DND-41 (cell line): ENCODE measurements around the gene MSI2.

ENCODE experiments used
- ATAC-seq: fragments of 200-7000 bp; cut with Tn5 transposase; 3 replicates; pipeline ENCODE4 v1.9.1; 2021; ENCODE audit warnings: low read depth; ENCODE audit not compliant: insufficient read depth
- DNase-seq: peaks from one replicate; pipeline ENCODE4 v3.0.0-alpha.2; 2020
- H2AFZ ChIP-seq: 2 replicates; pipeline ENCODE4 v1.6.0; 2012; ENCODE audit warnings: low read depth, low read length
- H3K27ac ChIP-seq: 2 replicates; pipeline ENCODE4 v1.5.1; 2012; ENCODE audit warnings: low read length, inconsistent platforms
- H3K27me3 ChIP-seq: fragments of 200-600 bp; sonication (generic); 2 replicates; pipeline ENCODE4 v1.6.0; 2012; ENCODE audit warnings: low read length, mild to moderate bottlenecking, inconsistent platforms; ENCODE audit not compliant: insufficient read depth, poor library complexity
- H3K36me3 ChIP-seq: 2 replicates; pipeline ENCODE4 v1.5.1; 2012; ENCODE audit warnings: low read length, inconsistent platforms; ENCODE audit not compliant: insufficient read depth
- H3K4me1 ChIP-seq: 2 replicates; pipeline ENCODE4 v1.5.1; 2012; ENCODE audit warnings: mild to moderate bottlenecking, low read length; ENCODE audit not compliant: insufficient read depth
- H3K4me2 ChIP-seq: 2 replicates; pipeline ENCODE4 v1.6.0; 2012; ENCODE audit warnings: mild to moderate bottlenecking, moderate library complexity, low read length, inconsistent platforms; ENCODE audit not compliant: insufficient read depth
- H3K4me3 ChIP-seq, 2 experiments: fragments of 200-600 bp in 1 of 2; shearing (Covaris generic) in 1 of 2; 2 replicates each; pipeline ENCODE4 v1.5.1; 2012 to 2016; ENCODE audit warnings: inconsistent platforms in 2 of 2, low read length in 2 of 2, mild to moderate bottlenecking in 2 of 2, low read depth in 1 of 2, moderate library complexity in 1 of 2
- H3K79me2 ChIP-seq: 2 replicates; pipeline ENCODE4 v1.6.0; 2012; ENCODE audit warnings: low read length, inconsistent platforms; ENCODE audit not compliant: insufficient read depth
- H3K9ac ChIP-seq: 2 replicates; pipeline ENCODE4 v1.6.0; 2012; ENCODE audit warnings: low read depth, mild to moderate bottlenecking, inconsistent platforms, low read length, moderate library complexity
- H3K9me3 ChIP-seq: 2 replicates; pipeline ENCODE4 v1.5.1; 2012; ENCODE audit warnings: low read length, moderate library complexity, mild to moderate bottlenecking, inconsistent platforms; ENCODE audit not compliant: insufficient read depth, severe bottlenecking
- H4K20me1 ChIP-seq: 2 replicates; pipeline ENCODE4 v1.6.0; 2012; ENCODE audit warnings: low read length; ENCODE audit not compliant: insufficient read depth
- EZH2 ChIP-seq: IDR thresholded peaks from 3 replicates; pipeline ENCODE4 v1.6.1; 2012; ENCODE audit warnings: borderline replicate concordance, low read depth, mild to moderate bottlenecking, moderate library complexity, low read length, inconsistent platforms; ENCODE audit not compliant: severe bottlenecking
- TF ChIP-seq, protein P1 (sequence below): IDR thresholded peaks from 2 replicates; pipeline ENCODE4 v1.5.1; 2012; ENCODE audit warnings: borderline replicate concordance, low read length, moderate library complexity, mild to moderate bottlenecking; ENCODE audit not compliant: poor library complexity, severe bottlenecking; ENCODE audit errors: extremely low read depth

MSI2 gene

DNA sequence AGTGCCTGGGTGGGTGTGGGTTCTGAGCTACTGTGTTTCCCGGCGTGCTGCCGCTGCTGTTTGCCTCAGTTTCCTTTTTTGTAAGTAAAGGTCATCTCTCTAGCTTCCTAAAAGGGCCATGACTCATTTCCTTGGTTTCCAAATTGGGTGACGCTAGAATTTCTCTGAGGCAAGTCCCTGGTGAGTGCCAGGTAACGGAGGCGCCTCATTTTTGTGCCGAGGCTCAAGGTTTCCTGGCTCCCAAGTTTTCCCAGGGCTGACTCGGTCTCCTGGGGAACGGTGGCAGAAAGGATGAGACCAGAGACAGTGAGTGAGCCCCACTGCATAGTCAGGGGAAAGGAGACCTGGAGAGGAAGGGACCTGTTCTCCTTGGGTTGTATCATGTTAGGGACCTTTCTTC, 20.3 kb downstream of the MSI2 start:
- Histone ChIP-seq H3K9ac (0 out of 2 replicates have a peak overlapping the region, but pooled peaks have one; percentile 4), H3K36me3 (peaks cover 99% of the 10 kb centered on the region), H3K4me3 (no peak overlapping the region), H3K27me3 (no peaks in the 10 kb centered on the region), H2AFZ (no peak overlapping the region), H3K27ac (peak overlapping the region; percentile 34), H3K4me2 (peak overlapping the region; percentile 6; the same call in 1 of the 2 replicates), H3K4me1 (peaks cover 100% of the 10 kb centered on the region), H4K20me1 (peaks cover 95% of the 10 kb centered on the region), H3K79me2 (peaks cover 100% of the 10 kb centered on the region), H3K9me3 (no peaks in the 10 kb centered on the region)
- DNase-seq = no peak
- no peak for ATAC-seq
- TF ChIP-seq, protein P1, sequence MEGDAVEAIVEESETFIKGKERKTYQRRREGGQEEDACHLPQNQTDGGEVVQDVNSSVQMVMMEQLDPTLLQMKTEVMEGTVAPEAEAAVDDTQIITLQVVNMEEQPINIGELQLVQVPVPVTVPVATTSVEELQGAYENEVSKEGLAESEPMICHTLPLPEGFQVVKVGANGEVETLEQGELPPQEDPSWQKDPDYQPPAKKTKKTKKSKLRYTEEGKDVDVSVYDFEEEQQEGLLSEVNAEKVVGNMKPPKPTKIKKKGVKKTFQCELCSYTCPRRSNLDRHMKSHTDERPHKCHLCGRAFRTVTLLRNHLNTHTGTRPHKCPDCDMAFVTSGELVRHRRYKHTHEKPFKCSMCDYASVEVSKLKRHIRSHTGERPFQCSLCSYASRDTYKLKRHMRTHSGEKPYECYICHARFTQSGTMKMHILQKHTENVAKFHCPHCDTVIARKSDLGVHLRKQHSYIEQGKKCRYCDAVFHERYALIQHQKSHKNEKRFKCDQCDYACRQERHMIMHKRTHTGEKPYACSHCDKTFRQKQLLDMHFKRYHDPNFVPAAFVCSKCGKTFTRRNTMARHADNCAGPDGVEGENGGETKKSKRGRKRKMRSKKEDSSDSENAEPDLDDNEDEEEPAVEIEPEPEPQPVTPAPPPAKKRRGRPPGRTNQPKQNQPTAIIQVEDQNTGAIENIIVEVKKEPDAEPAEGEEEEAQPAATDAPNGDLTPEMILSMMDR = no peak
- no peak for TF ChIP-seq EZH2

- H3K4me2 ChIP-seq = peak overlapping the region; percentile 13
- peaks cover 100% of the 10 kb centered on the region for H3K79me2 ChIP-seq
- H3K4me3 ChIP-seq = no peak overlapping the region
- no peak for TF ChIP-seq EZH2
- TF ChIP-seq, protein P1 = no peak
- peaks cover 93% of the 10 kb centered on the region for H4K20me1 ChIP-seq
- H3K9ac ChIP-seq = no peak overlapping the region
- no peaks in the 10 kb centered on the region for H3K9me3 ChIP-seq
- peaks cover 100% of the 10 kb centered on the region for H3K4me1 ChIP-seq
- peak overlapping the region; percentile 55 for H3K27ac ChIP-seq
- H3K36me3 ChIP-seq = peaks cover 98% of the 10 kb centered on the region
- no peak overlapping the region for H2AFZ ChIP-seq
- peak; percentile 23 for DNase-seq
- no peak for ATAC-seq
- no peaks in the 10 kb centered on the region for H3K27me3 ChIP-seq
These were observed 21.7 kb downstream of the MSI2 start for GRCh38 chr17:57277923-57278604.

DNA sequence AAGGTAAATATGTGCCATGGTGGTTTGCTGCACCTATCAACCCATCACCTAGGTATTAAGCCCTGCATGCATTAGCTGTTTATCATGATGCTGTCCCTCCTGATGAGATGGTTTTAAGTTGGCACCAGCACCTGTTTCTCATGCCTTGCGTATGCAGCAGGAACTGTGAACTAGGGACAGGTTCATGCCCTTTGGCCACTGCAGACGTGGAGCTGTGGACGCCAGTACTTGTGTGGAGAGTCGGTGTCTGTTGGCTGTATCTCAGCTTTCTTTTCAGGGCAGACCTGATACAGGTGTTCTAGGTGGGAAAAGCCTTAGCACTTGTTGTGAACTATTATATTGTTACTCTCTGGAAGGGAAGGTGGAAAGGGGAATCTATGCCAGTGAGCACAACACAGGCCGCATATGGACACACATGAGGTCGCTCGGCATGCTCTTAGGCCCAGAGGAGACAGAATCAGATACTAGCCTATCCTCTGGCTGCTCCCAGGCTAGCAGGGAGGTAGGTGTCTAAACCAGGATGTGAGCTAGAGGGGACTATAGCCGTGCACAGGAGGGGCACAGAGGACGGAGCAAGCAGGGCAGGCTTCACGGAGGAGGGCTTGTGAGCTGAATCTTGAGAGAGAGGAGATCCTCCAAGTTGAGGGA, 22.5 kb downstream of the MSI2 start:
- H4K20me1 ChIP-seq = peaks cover 95% of the 10 kb centered on the region

More for the DNA sequence above, 22.5 kb downstream of the MSI2 start:
- no peak overlapping the region for H3K9ac ChIP-seq
- DNase-seq (no peak), ATAC-seq (no peak)
- peak overlapping the region; percentile 91 for H3K27ac ChIP-seq
- TF ChIP-seq EZH2 = no peak
- TF ChIP-seq, protein P1 = no peak
- H3K4me2 ChIP-seq = peak overlapping the region; percentile 13
- peaks cover 97% of the 10 kb centered on the region for H3K36me3 ChIP-seq
- H2AFZ ChIP-seq = no peak overlapping the region
- peaks cover 100% of the 10 kb centered on the region for H3K79me2 ChIP-seq
- H3K4me1 ChIP-seq = peaks cover 100% of the 10 kb centered on the region
- H3K27me3 ChIP-seq = no peaks in the 10 kb centered on the region
- H3K4me3 ChIP-seq = no peak overlapping the region
- no peaks in the 10 kb centered on the region for H3K9me3 ChIP-seq
